KMS-11 (cell line): ENCODE data around the gene NLRP10.

Source experiments
- H2AFZ ChIP-seq: fragments of 200-600 bp; sonication (generic); 2 replicates; pipeline ENCODE4 v1.6.1; 2016; ENCODE audit warnings: antibody characterized with exemption, mixed run types, low read depth
- H3K27ac ChIP-seq: fragments of 200-600 bp; sonication (generic); 2 replicates; pipeline ENCODE4 v1.6.1; 2016; ENCODE audit warnings: mild to moderate bottlenecking, mixed run types
- H3K27me3 ChIP-seq: fragments of 200-600 bp; sonication (generic); 2 replicates; pipeline ENCODE4 v1.6.1; 2017; ENCODE audit warnings: mild to moderate bottlenecking, low read depth, mixed run types, moderate library complexity; ENCODE audit not compliant: insufficient read depth
- H3K36me3 ChIP-seq: fragments of 200-600 bp; sonication (generic); 2 replicates; pipeline ENCODE4 v1.6.1; 2017; ENCODE audit warnings: mild to moderate bottlenecking, mixed run types; ENCODE audit not compliant: insufficient read depth
- H3K4me1 ChIP-seq: fragments of 200-600 bp; sonication (generic); 2 replicates; pipeline ENCODE4 v1.6.1; 2016; ENCODE audit warnings: mild to moderate bottlenecking, low read depth, mixed run types; ENCODE audit not compliant: poor library complexity, severe bottlenecking
- H3K4me2 ChIP-seq: fragments of 200-600 bp; sonication (generic); 2 replicates; pipeline ENCODE4 v1.7.0; 2016; ENCODE audit warnings: mild to moderate bottlenecking, mixed run types
- H3K4me3 ChIP-seq: fragments of 200-600 bp; sonication (generic); IDR thresholded peaks from 2 replicates; pipeline ENCODE4 v1.6.1; 2017; ENCODE audit warnings: low read depth, low read length, mixed read lengths; ENCODE audit not compliant: insufficient read depth
- H3K79me2 ChIP-seq: fragments of 200-600 bp; sonication (generic); 2 replicates; pipeline ENCODE4 v1.6.1; 2016; ENCODE audit warnings: low read depth, mixed run types; ENCODE audit not compliant: insufficient read depth
- H3K9ac ChIP-seq: fragments of 200-600 bp; sonication (generic); 2 replicates; pipeline ENCODE4 v1.6.1; 2016; ENCODE audit warnings: mild to moderate bottlenecking, mixed run types
- H4K20me1 ChIP-seq: fragments of 200-600 bp; sonication (generic); 2 replicates; pipeline ENCODE4 v1.6.1; 2016; ENCODE audit warnings: mild to moderate bottlenecking, mixed run types; ENCODE audit not compliant: insufficient read depth
- CTCF ChIP-seq: fragments of 200-600 bp; sonication (generic); conservative IDR thresholded peaks from 2 replicates; pipeline ENCODE4 v1.6.1; 2017; ENCODE audit warnings: low read depth, mild to moderate bottlenecking, antibody characterized with exemption, low read length, moderate library complexity, mixed read lengths

NLRP10 gene

GRCh38 chr11:7941146-7941545 is 24.1 kb downstream of the NLRP10 start:
- Histone ChIP-seq H2AFZ (no peak overlapping the region), H3K4me1 (no peaks in the 10 kb centered on the region), H3K9ac (no peak overlapping the region), H3K4me3 (no peak overlapping the region), H3K36me3 (no peaks in the 10 kb centered on the region), H3K27ac (no peak overlapping the region), H3K4me2 (no peak overlapping the region), H4K20me1 (no peaks in the 10 kb centered on the region), H3K27me3 (no peaks in the 10 kb centered on the region), H3K79me2 (no peaks in the 10 kb centered on the region)
- no peak for TF ChIP-seq CTCF

GRCh38 chr11:7936615-7937014 is 28.6 kb downstream of the NLRP10 start:
- no peaks in the 10 kb centered on the region for H3K27me3 ChIP-seq
- no peaks in the 10 kb centered on the region for H4K20me1 ChIP-seq
- TF ChIP-seq CTCF, result no peak
- H3K36me3 ChIP-seq, result no peaks in the 10 kb centered on the region
- H3K4me1 ChIP-seq, result no peaks in the 10 kb centered on the region
- no peak overlapping the region for H3K27ac ChIP-seq
- H2AFZ ChIP-seq, result no peak overlapping the region
- H3K4me2 ChIP-seq, result no peak overlapping the region
- no peak overlapping the region for H3K9ac ChIP-seq
- no peak overlapping the region for H3K4me3 ChIP-seq
- H3K79me2 ChIP-seq, result no peaks in the 10 kb centered on the region

DNA sequence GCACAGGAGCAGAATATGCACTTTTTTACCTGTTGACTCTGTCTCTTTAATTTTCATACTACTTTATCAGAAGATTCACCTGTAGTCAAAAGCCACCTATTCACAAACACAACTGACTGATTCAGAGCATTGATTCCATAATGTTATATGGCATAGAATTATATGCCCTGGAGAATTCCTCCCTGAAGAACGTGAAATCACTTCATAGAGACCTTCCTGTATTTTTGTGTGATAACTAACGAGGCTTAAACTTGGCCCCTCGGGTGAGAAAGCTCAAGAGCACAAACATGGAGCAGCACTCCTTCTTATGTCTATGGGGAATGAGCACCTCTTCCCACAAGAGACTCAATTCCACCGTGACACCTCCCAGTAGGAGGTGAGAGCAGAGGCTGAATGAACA is 34.1 kb downstream of the NLRP10 start, which contains the start of gene OR10A6:
OR10A6 (minus strand) TSS at position 101 of the 400 bp plus-strand sequence. CDS start 2,606 bp downstream, outside the sequence.
- Histone ChIP-seq H3K27me3 (no peaks in the 10 kb centered on the region), H3K27ac (no peak within 1 kb of the TSS), H3K36me3 (no peaks in the 10 kb centered on the region), H3K4me2 (no peak within 1 kb of the TSS), H2AFZ (no peak within 1 kb of the TSS), H3K79me2 (no peaks in the 10 kb centered on the region), H4K20me1 (no peaks in the 10 kb centered on the region), H3K9ac (no peak within 1 kb of the TSS), H3K4me1 (no peaks in the 10 kb centered on the region), H3K4me3 (no peak within 1 kb of the TSS)
- TF ChIP-seq CTCF, result no peak

GRCh38 chr11:7927635-7928034 is 37.6 kb downstream of the NLRP10 start:
- Histone ChIP-seq H3K4me3 (no peak overlapping the region), H4K20me1 (no peaks in the 10 kb centered on the region), H3K4me1 (no peaks in the 10 kb centered on the region), H3K27me3 (no peaks in the 10 kb centered on the region), H3K9ac (no peak overlapping the region), H3K36me3 (no peaks in the 10 kb centered on the region), H3K4me2 (no peak overlapping the region), H2AFZ (no peak overlapping the region), H3K27ac (no peak overlapping the region), H3K79me2 (no peaks in the 10 kb centered on the region)
- no peak for TF ChIP-seq CTCF
